ENCODE data around the gene DSCAML1. TPM values are rescaled to one million over a fixed set of nuclear protein-coding genes. Genes with fewer than 3 reads are reported as not detected.

Gene DSCAML1
- total and polyA plus RNA-seq, 10 of the 15 experiments (the other 5 are each of a cell fraction or from before 2014, with no cell fraction given), result 0.03 to 0.18 (median 0.06) TPM; not detected in 1

DNA sequence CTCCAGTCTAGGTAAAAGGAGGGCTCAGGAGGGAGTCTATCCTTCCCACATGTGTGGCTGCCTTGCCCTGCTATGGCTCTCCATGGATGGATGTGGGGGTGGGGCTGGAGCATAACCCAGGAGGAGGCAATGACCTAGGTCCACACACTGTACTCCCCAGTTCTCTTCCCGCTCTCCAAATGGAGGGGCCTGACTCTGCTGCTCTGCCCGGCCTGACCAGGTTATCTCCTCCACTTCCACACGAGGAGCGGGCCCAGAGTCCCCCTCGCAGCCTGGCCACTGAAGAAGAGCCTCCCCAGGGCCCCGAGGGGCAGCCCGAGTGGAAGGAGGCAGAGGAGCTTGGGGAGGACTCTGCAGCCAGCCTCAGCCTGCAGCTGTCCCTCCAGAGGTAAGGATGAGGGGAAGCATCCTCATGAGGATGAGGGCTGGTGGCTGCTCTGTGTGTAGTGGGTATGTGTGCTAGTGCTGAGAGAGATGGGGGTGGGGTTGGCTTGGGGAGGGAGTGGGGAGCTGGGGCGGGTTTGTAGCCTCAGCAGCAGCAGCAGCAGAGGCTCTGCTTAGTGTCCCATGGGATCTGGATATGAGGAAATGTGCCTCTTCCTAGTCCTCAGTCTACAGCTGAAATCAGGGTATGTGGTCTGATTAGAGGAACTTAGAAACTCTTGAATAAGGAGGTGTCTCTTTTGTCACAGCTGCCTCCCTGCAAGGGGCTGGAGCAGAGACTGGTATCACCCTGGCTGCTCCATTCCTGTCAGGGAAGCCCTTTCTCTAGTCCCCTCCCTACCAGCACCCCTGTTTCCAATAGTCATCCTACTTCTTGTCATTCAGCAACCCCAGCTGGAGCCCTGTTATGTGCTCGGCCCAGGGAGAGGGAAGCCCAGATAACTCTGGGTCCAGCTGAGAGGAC, 415.3 kb downstream of the DSCAML1 start:
- H3K27ac ChIP-seq (ENCODE audit: control insufficient read depth, insufficient read depth), result no peak overlapping the region
- H3K4me3 ChIP-seq, result no peak overlapping the region
- WGBS (ENCODE audit: insufficient coverage, insufficient replicate concordance, low lambda C conversion rate, missing lambda C conversion rate), result 86% methylated on average over 9 of the region's 9 CpGs
- in situ Hi-C loops (cut with MboI) (no loop called here), intact Hi-C loops (cut with micrococcal nuclease; ENCODE audit: unreplicated experiment) (no loop called here)
- SMC1A ChIA-PET (ENCODE audit: uncharacterized antibody, unreplicated experiment), result no interaction called here
- CTCF ChIA-PET, result interaction anchor here (0.8 to 1.0 kb wide), 2 partner anchors 30 to 229 kb away, joined by 3 read pairs; no protein-coding TSS in a partner anchor
- H4K20me1 ChIP-seq (ENCODE audit: control insufficient read depth, insufficient read depth), result no peaks in the 10 kb centered on the region
- no peak overlapping the region for H3K9ac ChIP-seq (ENCODE audit: control insufficient read depth, insufficient read depth, low read length)
- RAD21 ChIA-PET (ENCODE audit: unreplicated experiment), result no interaction called here
- no peak overlapping the region for H3K4me2 ChIP-seq (ENCODE audit: control insufficient read depth, insufficient read depth)
- H3K27me3 ChIP-seq (replicated peaks in 1 of 2; ENCODE audit: control insufficient read depth in 2 of 2, insufficient read depth in 2 of 2, low read length in 1 of 2), result no peaks in the 10 kb centered on the region
- TF ChIP-seq EGR1 (IDR thresholded peaks at IDR 0.05; ENCODE audit: borderline replicate concordance in 1 of 2, low read depth in 2 of 2, low read length in 2 of 2) (no peak), HDGF (IDR thresholded peaks at IDR 0.05) (no peak), YY1 (IDR thresholded peaks at IDR 0.05; ENCODE audit: low read depth, low read length) (no peak), SMC3 (IDR thresholded peaks at IDR 0.05; ENCODE audit: borderline replicate concordance, low read length) (no peak), NFIC (IDR thresholded peaks at IDR 0.05; ENCODE audit: low read depth, low read length) (no peak), POLR2AphosphoS5 (IDR thresholded peaks at IDR 0.05; ENCODE audit: low read length) (no peak), SMARCA5 (IDR thresholded peaks at IDR 0.05) (no peak), FOXM1 (IDR thresholded peaks at IDR 0.05; ENCODE audit: low read depth, low read length) (no peak), ETV6 (conservative IDR thresholded peaks at IDR 0.05 in 1 of 2, IDR thresholded peaks at IDR 0.05 in 1 of 2; ENCODE audit: borderline replicate concordance in 1 of 2, low read depth in 1 of 2) (no peak), SPI1 (IDR thresholded peaks at IDR 0.05; ENCODE audit: borderline replicate concordance, insufficient read depth, low read depth, low read length) (no peak), RAD21 (IDR thresholded peaks at IDR 0.05; ENCODE audit: insufficient read depth, low read depth, low read length) (no peak), PAX8 (IDR thresholded peaks at IDR 0.05) (no peak), JUND (IDR thresholded peaks at IDR 0.05; ENCODE audit: low read depth, low read length) (no peak), RBBP5 (conservative IDR thresholded peaks at IDR 0.05) (no peak), NRF1 (conservative IDR thresholded peaks at IDR 0.05; ENCODE audit: low read depth, low read length) (no peak), FOXK2 (IDR thresholded peaks at IDR 0.05) (no peak)
- TF ChIP-seq, protein P1, sequence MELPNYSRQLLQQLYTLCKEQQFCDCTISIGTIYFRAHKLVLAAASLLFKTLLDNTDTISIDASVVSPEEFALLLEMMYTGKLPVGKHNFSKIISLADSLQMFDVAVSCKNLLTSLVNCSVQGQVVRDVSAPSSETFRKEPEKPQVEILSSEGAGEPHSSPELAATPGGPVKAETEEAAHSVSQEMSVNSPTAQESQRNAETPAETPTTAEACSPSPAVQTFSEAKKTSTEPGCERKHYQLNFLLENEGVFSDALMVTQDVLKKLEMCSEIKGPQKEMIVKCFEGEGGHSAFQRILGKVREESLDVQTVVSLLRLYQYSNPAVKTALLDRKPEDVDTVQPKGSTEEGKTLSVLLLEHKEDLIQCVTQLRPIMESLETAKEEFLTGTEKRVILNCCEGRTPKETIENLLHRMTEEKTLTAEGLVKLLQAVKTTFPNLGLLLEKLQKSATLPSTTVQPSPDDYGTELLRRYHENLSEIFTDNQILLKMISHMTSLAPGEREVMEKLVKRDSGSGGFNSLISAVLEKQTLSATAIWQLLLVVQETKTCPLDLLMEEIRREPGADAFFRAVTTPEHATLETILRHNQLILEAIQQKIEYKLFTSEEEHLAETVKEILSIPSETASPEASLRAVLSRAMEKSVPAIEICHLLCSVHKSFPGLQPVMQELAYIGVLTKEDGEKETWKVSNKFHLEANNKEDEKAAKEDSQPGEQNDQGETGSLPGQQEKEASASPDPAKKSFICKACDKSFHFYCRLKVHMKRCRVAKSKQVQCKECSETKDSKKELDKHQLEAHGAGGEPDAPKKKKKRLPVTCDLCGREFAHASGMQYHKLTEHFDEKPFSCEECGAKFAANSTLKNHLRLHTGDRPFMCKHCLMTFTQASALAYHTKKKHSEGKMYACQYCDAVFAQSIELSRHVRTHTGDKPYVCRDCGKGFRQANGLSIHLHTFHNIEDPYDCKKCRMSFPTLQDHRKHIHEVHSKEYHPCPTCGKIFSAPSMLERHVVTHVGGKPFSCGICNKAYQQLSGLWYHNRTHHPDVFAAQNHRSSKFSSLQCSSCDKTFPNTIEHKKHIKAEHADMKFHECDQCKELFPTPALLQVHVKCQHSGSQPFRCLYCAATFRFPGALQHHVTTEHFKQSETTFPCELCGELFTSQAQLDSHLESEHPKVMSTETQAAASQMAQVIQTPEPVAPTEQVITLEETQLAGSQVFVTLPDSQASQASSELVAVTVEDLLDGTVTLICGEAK (IDR thresholded peaks at IDR 0.05; ENCODE audit: borderline replicate concordance), result no peak
- FAIRE-seq, result no peak
- peaks cover 2 to 4% of the 10 kb centered on the region in 2 experiments; a peak in 3 of 4 replicates for H3K36me3 ChIP-seq (ENCODE audit: control insufficient read depth in 2 of 2, insufficient read depth in 2 of 2, low read length in 1 of 2)
- no peak overlapping the region for H2AFZ ChIP-seq (ENCODE audit: control insufficient read depth, low read depth, low read length)
- no peaks in the 10 kb centered on the region for H3K79me2 ChIP-seq (ENCODE audit: control insufficient read depth, insufficient read depth, low read length)
- no peaks in the 10 kb centered on the region for H3K4me1 ChIP-seq (ENCODE audit: control insufficient read depth, insufficient read depth, low read length)
- no peaks in the 10 kb centered on the region for H3K9me3 ChIP-seq (replicated peaks; ENCODE audit: control insufficient read depth, insufficient read depth, low read length)
- POLR2A ChIA-PET, result no interaction called here
- DNase-seq (ENCODE audit: low read depth, low spot score), result no peak
- no peak for ATAC-seq
- no TSS peak for BruUV-seq (replicated peaks)

Measured in GM12878 (cell line).